ENCODE results near the gene CYB561D1.

The CYB561D1 gene

GRCh38 chr1:109541102-109541501 is 47.2 kb downstream of the CYB561D1 start:
- in situ Hi-C loops (cut with HindIII; ENCODE audit: low pct_unique_long_range_greater_than_20kb, low sequenced_read_pairs), result no loop called here
- no peak for TF ChIP-seq JUND (IDR thresholded peaks at IDR 0.05; ENCODE audit: low read depth)
- no peak for DNase-seq (ENCODE audit: low read depth in 1 of 2, low spot score in 1 of 2)

GRCh38 chr1:109542657-109543056 is 48.8 kb downstream of the CYB561D1 start:
- no peak for TF ChIP-seq JUND (IDR thresholded peaks at IDR 0.05; ENCODE audit: low read depth)
- no peak for DNase-seq (ENCODE audit: low read depth in 1 of 2, low spot score in 1 of 2)
- in situ Hi-C loops (cut with HindIII; ENCODE audit: low pct_unique_long_range_greater_than_20kb, low sequenced_read_pairs), result no loop called here

GRCh38 chr1:109543283-109543987 is 49.5 kb downstream of the CYB561D1 start:
- no peak for DNase-seq (ENCODE audit: low read depth in 1 of 2, low spot score in 1 of 2)
- no peak for TF ChIP-seq JUND (IDR thresholded peaks at IDR 0.05; ENCODE audit: low read depth)
- in situ Hi-C loops (cut with HindIII; ENCODE audit: low pct_unique_long_range_greater_than_20kb, low sequenced_read_pairs), result no loop called here

- in situ Hi-C loops (cut with HindIII; ENCODE audit: low pct_unique_long_range_greater_than_20kb, low sequenced_read_pairs), result no loop called here
- no peak for DNase-seq (ENCODE audit: low read depth in 1 of 2, low spot score in 1 of 2)
- no peak for TF ChIP-seq JUND (IDR thresholded peaks at IDR 0.05; ENCODE audit: low read depth)
Observed at GRCh38 chr1:109543988-109544735, 50.3 kb downstream of the CYB561D1 start.

GRCh38 chr1:109546311-109547109 is 52.6 kb downstream of the CYB561D1 start:
- TF ChIP-seq JUND (IDR thresholded peaks at IDR 0.05; ENCODE audit: low read depth), result no peak
- DNase-seq (ENCODE audit: low read depth in 1 of 2, low spot score in 1 of 2), result peak; percentile 71 to 90
- in situ Hi-C loops (cut with HindIII; ENCODE audit: low pct_unique_long_range_greater_than_20kb, low sequenced_read_pairs), result no loop called here

GRCh38 chr1:109547463-109548320 is 53.8 kb downstream of the CYB561D1 start:
- no peak for DNase-seq (ENCODE audit: low read depth in 1 of 2, low spot score in 1 of 2)

GRCh38 chr1:109548321-109549267 is 54.7 kb downstream of the CYB561D1 start, which contains the start of gene GNAI3:
Gene GNAI3, plus strand, starts transcription at chr1:109548615. Its CDS starts 106 bp downstream, at chr1:109548721.
- in situ Hi-C loops (cut with HindIII; ENCODE audit: low pct_unique_long_range_greater_than_20kb, low sequenced_read_pairs), result no loop called here
- TF ChIP-seq JUND (IDR thresholded peaks at IDR 0.05; ENCODE audit: low read depth), result no peak
- DNase-seq (ENCODE audit: low read depth in 1 of 2, low spot score in 1 of 2), result peak; percentile 74 to 95

More at GRCh38 chr1:109547463-109548320, 53.8 kb downstream of the CYB561D1 start:
- no peak for TF ChIP-seq JUND (IDR thresholded peaks at IDR 0.05; ENCODE audit: low read depth)
- in situ Hi-C loops (cut with HindIII; ENCODE audit: low pct_unique_long_range_greater_than_20kb, low sequenced_read_pairs), result no loop called here

Measured in T47D (cell line).